MM.1S (cell line): ENCODE results near the gene DGCR8.

Source experiments
- DNase-seq: peaks from one replicate; pipeline ENCODE4 v3.0.0-alpha.2; 2015
- H2AFZ ChIP-seq: fragments of 300-600 bp; sonication (generic); 2 replicates; pipeline ENCODE4 v1.6.0; 2016; ENCODE audit warnings: antibody characterized with exemption, low read length
- H3F3A ChIP-seq: fragments of 300-600 bp; sonication (generic); 2 replicates; pipeline ENCODE4 v1.6.1; 2016; ENCODE audit warnings: mild to moderate bottlenecking, antibody characterized with exemption, low read length, moderate library complexity, mixed read lengths; ENCODE audit not compliant: insufficient read depth
- H3K27ac ChIP-seq: fragments of 300-600 bp; sonication (generic); 2 replicates; pipeline ENCODE4 v1.5.1; 2016; ENCODE audit warnings: mild to moderate bottlenecking, low read length
- H3K27me3 ChIP-seq: fragments of 300-600 bp; sonication (generic); replicated peaks from 2 replicates; pipeline ENCODE4 v1.6.0; 2016; ENCODE audit warnings: low read length; ENCODE audit not compliant: insufficient read depth
- H3K36me3 ChIP-seq: fragments of 300-600 bp; sonication (generic); replicated peaks from 2 replicates; pipeline ENCODE4 v1.6.1; 2016; ENCODE audit warnings: mild to moderate bottlenecking, low read length, mixed read lengths; ENCODE audit not compliant: insufficient read depth
- H3K4me1 ChIP-seq: fragments of 300-600 bp; sonication (generic); 2 replicates; pipeline ENCODE4 v1.6.1; 2016; ENCODE audit warnings: low read length, mixed read lengths
- H3K4me2 ChIP-seq: fragments of 300-600 bp; sonication (generic); 2 replicates; pipeline ENCODE4 v1.6.0; 2016; ENCODE audit warnings: low read depth, low read length
- H3K4me3 ChIP-seq: fragments of 300-600 bp; sonication (generic); 2 replicates; pipeline ENCODE4 v1.5.1; 2016; ENCODE audit warnings: low read length, mixed read lengths
- H3K79me2 ChIP-seq: fragments of 300-600 bp; sonication (generic); 2 replicates; pipeline ENCODE4 v1.6.1; 2016; ENCODE audit warnings: mixed run types, low read length, mixed read lengths
- H3K9ac ChIP-seq: fragments of 300-600 bp; sonication (generic); 2 replicates; pipeline ENCODE4 v1.6.1; 2016; ENCODE audit warnings: low read length, mixed read lengths
- H3K9me2 ChIP-seq: fragments of 300-600 bp; sonication (generic); replicated peaks from 2 replicates; pipeline ENCODE4 v1.6.1; 2016; ENCODE audit warnings: mild to moderate bottlenecking, low read length, mixed read lengths; ENCODE audit not compliant: insufficient read depth
- H3K9me3 ChIP-seq: fragments of 300-600 bp; sonication (generic); replicated peaks from 2 replicates; pipeline ENCODE4 v1.6.1; 2016; ENCODE audit warnings: mild to moderate bottlenecking, low read length, mixed read lengths; ENCODE audit not compliant: insufficient read depth
- H4K20me1 ChIP-seq: fragments of 300-600 bp; sonication (generic); 2 replicates; pipeline ENCODE4 v1.6.1; 2016; ENCODE audit warnings: mild to moderate bottlenecking, low read length, moderate library complexity, mixed read lengths; ENCODE audit not compliant: insufficient read depth
- EZH2 ChIP-seq: fragments of 300-600 bp; sonication (generic); optimal IDR thresholded peaks from 2 replicates; pipeline ENCODE3; 2017; ENCODE audit warnings: low read depth, mild to moderate bottlenecking, antibody characterized with exemption, low read length, mixed read lengths
- EZH2phosphoT487 ChIP-seq: fragments of 300-600 bp; sonication (generic); IDR thresholded peaks from 2 replicates; pipeline ENCODE4 v1.6.1; 2018; ENCODE audit warnings: antibody characterized with exemption, low read length
- TF ChIP-seq, protein P1 (sequence below): fragments of 300-600 bp; sonication (generic); IDR thresholded peaks from 2 replicates; pipeline ENCODE4 v1.5.1; 2016; ENCODE audit warnings: antibody characterized with exemption, low read length, mixed read lengths

The DGCR8 gene

GRCh38 chr22:20154602-20155187 lies 74.7 kb downstream of the DGCR8 start:
- Histone ChIP-seq H3K27me3 (peaks cover 74% of the 10 kb centered on the region), H3K9ac (no peak overlapping the region), H3K79me2 (no peaks in the 10 kb centered on the region), H3K9me2 (no peaks in the 10 kb centered on the region), H3F3A (no peaks in the 10 kb centered on the region), H3K36me3 (no peaks in the 10 kb centered on the region), H4K20me1 (no peaks in the 10 kb centered on the region), H3K4me2 (peak overlapping the region; percentile 18; the same call in 1 of the 2 replicates), H3K27ac (no peak overlapping the region), H3K4me3 (no peak overlapping the region), H3K4me1 (no peaks in the 10 kb centered on the region), H3K9me3 (no peaks in the 10 kb centered on the region), H2AFZ (no peak overlapping the region)
- TF ChIP-seq EZH2 (no peak), EZH2phosphoT487 (no peak)
- TF ChIP-seq, protein P1, sequence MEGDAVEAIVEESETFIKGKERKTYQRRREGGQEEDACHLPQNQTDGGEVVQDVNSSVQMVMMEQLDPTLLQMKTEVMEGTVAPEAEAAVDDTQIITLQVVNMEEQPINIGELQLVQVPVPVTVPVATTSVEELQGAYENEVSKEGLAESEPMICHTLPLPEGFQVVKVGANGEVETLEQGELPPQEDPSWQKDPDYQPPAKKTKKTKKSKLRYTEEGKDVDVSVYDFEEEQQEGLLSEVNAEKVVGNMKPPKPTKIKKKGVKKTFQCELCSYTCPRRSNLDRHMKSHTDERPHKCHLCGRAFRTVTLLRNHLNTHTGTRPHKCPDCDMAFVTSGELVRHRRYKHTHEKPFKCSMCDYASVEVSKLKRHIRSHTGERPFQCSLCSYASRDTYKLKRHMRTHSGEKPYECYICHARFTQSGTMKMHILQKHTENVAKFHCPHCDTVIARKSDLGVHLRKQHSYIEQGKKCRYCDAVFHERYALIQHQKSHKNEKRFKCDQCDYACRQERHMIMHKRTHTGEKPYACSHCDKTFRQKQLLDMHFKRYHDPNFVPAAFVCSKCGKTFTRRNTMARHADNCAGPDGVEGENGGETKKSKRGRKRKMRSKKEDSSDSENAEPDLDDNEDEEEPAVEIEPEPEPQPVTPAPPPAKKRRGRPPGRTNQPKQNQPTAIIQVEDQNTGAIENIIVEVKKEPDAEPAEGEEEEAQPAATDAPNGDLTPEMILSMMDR = peak; percentile 16
- DNase-seq = no peak

DNA sequence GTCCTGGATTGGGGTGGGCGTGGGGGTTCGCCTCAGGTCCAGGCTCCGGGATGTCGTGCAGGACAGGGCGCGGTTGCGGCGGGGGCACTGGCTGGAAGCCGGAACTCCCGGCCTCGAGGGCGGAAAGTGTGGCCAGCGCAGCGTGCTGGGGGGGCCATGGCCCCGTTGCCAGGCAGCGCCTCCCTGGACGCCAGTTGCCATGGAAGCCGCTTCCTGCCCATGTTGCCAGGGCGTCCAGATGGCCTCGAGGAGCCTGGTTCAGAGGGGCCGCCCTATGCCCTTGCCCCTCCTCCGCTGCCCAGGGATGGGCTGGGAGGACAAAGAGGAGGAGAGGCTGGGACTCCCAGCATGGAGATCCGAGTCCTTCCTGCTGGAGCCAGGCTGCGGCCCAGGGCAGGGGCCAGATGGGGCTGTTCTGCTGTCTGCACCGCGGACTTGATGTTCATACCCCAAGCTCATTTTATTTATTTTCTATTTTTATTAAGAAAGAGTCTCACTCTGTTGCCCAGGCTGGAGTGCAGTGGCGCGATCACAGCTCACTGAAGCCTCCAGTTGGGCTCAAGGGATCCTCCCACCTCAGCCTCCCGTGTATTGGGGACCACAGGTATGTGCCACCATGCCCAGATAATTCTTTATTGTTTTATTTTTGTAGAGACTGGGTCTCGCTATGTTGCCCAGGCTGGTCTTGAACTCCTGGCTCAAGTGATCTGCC lies 75.4 kb downstream of the DGCR8 start:
- peaks cover 81% of the 10 kb centered on the region for H3K27me3 ChIP-seq
- no peak overlapping the region for H3K9ac ChIP-seq
- no peaks in the 10 kb centered on the region for H3K9me2 ChIP-seq
- no peaks in the 10 kb centered on the region for H3F3A ChIP-seq
- H3K4me1 ChIP-seq = no peaks in the 10 kb centered on the region
- no peaks in the 10 kb centered on the region for H3K36me3 ChIP-seq
- no peaks in the 10 kb centered on the region for H3K79me2 ChIP-seq
- no peak overlapping the region for H2AFZ ChIP-seq
- peak overlapping the region; percentile 18 for H3K4me2 ChIP-seq
- H3K27ac ChIP-seq = no peak overlapping the region
- no peaks in the 10 kb centered on the region for H3K9me3 ChIP-seq
- no peak for TF ChIP-seq EZH2phosphoT487
- TF ChIP-seq EZH2 = no peak
- TF ChIP-seq, protein P1 = no peak
- H3K4me3 ChIP-seq = no peak overlapping the region
- DNase-seq = peak; percentile 28
- H4K20me1 ChIP-seq = no peaks in the 10 kb centered on the region

GRCh38 chr22:20156042-20156389 lies 76.0 kb downstream of the DGCR8 start:
- Histone ChIP-seq H3F3A (no peaks in the 10 kb centered on the region), H3K79me2 (no peaks in the 10 kb centered on the region), H3K27ac (no peak overlapping the region), H2AFZ (no peak overlapping the region), H3K36me3 (no peaks in the 10 kb centered on the region), H3K4me2 (no peak overlapping the region), H3K9me3 (no peaks in the 10 kb centered on the region), H3K9ac (no peak overlapping the region), H3K4me3 (no peak overlapping the region), H4K20me1 (no peaks in the 10 kb centered on the region), H3K27me3 (peaks cover 82% of the 10 kb centered on the region), H3K4me1 (no peaks in the 10 kb centered on the region), H3K9me2 (no peaks in the 10 kb centered on the region)
- DNase-seq = no peak
- TF ChIP-seq EZH2phosphoT487 (no peak), EZH2 (no peak)
- TF ChIP-seq, protein P1 = no peak
